ENCODE results near the gene SIK3.
"Not testable (repeated sequence)": the region's sequence is repeated elsewhere in the genome, so short reads cannot be mapped to it uniquely, and the experiment has no call there.

SIK3 gene

DNA sequence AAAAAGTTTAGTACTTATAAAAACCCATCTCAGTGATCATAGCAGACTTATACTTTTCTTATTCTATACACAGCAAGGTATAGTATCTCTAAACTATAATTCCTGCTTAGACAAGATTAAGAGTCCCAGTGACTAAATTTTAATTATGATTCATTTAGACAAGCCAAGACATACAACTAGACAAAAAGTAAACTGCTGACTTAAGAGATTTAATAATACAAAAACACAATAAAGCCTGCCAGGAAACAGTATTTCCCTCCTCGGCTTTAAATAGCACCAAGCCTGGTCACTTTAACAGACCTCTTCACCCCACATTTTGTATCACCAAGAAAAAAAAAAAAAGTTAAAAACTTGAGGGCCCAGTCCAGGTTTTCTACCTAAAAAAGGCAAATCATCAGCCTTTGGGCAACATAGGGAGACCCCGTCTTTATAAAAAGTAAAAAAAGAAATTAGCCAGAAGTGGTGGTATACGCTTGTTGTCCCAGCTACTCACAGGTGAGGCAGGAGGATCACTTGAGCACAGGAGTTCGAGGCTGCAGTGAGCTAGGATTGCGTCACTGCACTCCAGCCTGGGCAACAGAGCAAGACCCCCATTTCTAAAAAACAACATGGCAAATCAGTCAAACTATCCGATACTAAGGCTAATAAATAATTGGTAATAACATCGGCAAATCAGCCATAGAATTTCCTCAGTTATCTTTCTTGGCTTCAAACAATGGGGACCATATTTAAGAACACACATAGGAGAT lies 53.8 kb downstream of the SIK3 start:
- DNase-seq = no peak

DNA sequence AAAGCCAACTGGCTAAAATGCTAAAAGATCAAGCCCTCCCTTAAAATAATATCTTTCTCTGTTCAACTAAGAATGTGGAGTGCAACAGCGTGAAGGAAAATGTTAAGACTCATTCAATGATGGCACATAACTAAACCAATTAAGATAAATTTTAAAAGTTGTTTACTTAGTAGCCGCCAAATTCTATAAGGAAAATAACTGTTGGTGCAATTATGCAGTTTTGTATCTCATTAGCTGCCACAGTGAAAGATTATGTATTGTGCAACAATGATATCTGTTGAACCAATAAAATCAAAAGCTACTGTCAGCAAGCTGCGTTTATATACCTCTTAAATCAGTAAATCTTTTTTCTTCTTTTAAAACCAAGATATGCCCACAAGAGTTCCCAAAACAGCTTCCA lies 55.5 kb downstream of the SIK3 start:
- DNase-seq = no peak

- peak; percentile 35 for DNase-seq
Measured at GRCh38 chr11:117039900-117040299, 58.3 kb downstream of the SIK3 start.

DNA sequence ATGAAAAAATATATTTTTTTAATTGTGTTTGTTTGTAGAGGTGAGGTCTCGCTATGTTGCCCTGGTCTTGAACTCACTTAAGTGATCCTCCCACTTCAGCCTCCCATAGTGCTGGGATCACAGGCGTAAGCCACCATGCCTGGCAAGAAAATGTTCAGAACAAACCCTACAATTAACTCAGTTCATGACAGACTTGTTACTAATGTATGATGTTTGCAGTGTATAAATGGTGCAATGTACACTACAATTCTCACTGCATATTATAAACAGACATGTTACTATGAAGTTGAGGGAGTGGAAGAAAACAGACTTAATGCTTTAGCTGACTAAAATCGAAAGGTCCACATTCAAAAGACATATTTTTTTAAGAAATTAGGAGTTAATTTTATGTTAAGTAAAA lies 59.0 kb downstream of the SIK3 start:
- DNase-seq = no peak

DNA sequence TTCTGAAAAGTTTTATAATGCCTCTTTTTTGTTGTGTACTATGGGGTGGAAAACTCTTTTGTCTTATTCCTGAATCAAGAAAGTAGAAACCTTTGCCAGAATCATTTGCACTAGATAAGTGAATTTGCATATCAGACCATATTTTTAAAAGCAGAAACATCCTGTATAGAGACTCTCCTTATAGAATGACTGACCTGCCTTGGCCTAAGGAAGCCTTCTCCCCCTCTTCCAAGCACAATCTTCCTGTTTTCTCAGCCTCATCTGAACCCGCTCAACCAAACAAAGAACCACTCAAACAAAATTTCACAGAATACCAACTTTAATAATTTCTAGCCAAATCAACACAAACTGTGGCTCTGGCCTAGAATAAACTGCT lies 60.3 kb downstream of the SIK3 start:
- DNase-seq = no peak

- DNase-seq = no peak
Measured at GRCh38 chr11:117037279-117037974, 60.8 kb downstream of the SIK3 start.

- no peak for DNase-seq
Measured at GRCh38 chr11:117034901-117035300, 63.3 kb downstream of the SIK3 start.

DNA sequence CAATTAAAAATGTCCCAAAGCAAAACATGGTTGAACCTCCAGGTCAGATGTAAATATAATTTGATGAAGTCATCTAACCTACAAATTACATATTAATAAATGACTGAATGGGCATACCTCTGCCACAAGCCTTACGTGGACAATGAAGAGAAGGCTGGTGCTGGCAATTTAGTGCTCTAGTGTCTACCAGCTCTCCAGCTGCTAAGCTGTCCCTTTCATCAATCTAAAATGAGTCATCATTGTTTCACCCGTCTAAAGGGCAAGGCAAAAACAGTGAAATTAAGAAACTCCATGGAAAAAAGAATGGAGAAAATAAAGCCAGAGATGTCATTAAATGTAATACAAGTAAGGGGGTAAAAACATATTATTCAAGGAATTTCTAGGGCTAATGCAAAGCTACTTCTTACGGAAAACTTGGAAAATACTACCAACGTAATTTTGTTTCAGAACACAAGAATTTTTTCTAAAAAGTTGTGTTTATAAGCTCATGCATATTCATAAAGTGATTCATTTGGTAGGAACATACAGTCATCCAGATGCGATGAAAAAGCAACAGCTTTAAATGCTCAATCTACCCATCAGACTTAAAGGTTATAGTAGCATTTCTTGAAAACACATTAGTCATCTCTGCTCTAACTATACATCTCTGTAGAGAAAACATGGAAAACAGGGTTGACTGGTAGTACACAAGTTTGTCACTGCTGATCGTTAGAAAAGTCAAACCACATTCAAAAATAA lies 71.5 kb downstream of the SIK3 start:
- DNase-seq = no peak

- DNase-seq = not testable (repeated sequence)
Measured at GRCh38 chr11:117023707-117024106, 74.5 kb downstream of the SIK3 start.

DNA sequence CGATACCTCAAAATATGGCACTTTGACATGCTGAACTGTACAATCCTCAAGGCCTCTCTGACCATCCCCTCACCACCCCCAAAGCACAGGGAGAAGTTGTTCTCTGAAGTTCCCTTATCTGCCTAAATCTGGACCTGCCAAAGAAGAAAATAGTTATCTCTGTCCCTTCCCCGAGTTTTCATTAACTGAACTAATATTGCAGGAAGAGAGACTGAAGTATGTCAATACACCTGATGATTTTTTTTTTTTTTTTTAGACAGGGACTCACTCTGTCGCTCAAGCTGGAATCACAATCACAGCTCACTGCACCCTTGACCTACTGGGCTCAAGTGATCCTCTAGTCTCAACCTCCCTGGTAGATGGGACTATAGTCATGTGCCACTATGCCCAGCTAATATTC lies 75.0 kb downstream of the SIK3 start:
- no peak for DNase-seq

DNA sequence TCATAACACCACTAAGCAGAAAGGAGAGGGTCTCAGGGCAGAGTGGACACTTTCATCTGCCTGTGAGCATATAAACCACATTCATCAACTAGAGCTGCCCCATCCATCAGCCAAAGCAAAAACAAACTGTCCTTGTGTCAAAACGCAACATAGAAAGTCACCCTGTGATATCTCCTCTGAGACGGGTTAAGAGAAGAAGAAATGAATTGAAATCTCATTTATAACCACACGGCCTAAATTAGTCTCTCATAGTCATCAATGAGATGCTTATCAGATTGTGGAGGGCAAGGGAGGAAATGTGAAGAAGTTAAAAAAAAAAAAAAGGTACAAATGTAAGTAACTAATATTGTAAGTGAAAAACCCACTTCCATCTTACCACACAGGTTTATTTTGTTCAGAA lies 75.7 kb downstream of the SIK3 start:
- DNase-seq = no peak

GRCh38 chr11:117020869-117021564 lies 77.2 kb downstream of the SIK3 start:
- DNase-seq = no peak

GRCh38 chr11:117020287-117020686 lies 77.9 kb downstream of the SIK3 start:
- DNase-seq = peak; percentile 61

DNA sequence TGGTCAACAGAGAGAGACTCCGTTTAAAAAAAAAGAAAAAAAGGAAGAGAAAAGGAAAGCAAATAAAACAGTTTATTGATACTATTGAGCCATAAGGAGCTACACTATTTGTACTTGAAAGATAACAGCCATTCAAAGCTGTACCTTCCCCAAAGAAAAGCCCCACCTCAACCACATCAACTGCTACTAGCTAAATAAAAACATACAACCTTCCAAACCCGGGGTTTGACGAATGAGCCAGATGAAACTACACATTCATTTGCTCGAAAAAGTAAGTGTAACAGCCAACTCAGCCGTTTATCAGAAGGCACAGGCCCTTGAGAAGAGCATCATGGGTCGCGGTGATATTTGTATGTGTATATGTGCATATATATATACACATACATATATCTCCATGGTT lies 78.4 kb downstream of the SIK3 start:
- no peak for DNase-seq

GRCh38 chr11:117017456-117017855 lies 80.8 kb downstream of the SIK3 start:
- DNase-seq = no peak

DNA sequence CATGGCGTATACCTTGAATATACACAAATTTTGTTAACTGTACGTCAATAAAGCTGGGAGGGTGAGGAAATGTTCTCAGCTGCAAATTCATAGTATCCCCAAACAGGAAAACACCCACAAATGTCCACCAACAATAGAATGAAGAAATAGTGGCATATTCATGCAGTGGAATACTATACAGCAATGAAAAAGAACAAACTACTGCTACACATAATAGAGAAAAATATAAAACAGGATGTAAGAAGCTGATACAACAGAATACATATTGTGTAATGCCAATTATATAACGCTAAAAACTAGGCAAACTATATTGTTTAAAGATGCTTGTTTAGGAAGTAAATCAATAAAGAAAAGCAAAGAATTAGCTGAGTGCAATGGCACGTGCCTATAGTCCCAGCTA lies 81.5 kb downstream of the SIK3 start:
- no peak for DNase-seq

- no peak for DNase-seq
Measured at GRCh38 chr11:117016246-117016645, 82.0 kb downstream of the SIK3 start.

DNA sequence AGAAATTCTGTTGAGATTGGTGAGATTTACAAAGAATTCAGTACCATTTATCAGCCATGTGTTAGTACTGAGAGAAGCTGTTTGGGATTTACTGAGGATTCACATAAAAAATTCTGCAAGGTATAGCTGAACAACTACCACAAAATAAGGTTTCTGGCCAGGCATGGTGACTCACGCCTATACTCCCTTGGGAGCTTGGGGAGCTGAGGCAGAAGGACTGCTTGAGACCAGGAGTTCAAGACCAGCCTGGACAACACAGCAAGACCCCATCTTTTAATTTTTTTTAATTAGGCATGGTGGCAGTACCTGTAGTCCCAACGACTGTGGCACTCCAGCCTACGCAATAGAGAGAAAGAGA lies 86.7 kb downstream of the SIK3 start:
- peak; percentile 40 for DNase-seq

- DNase-seq = no peak
Measured at GRCh38 chr11:117010808-117011540, 87.3 kb downstream of the SIK3 start.

GRCh38 chr11:117009905-117010605 lies 88.2 kb downstream of the SIK3 start:
- no peak for DNase-seq

- DNase-seq = no peak
Measured at GRCh38 chr11:117005758-117006157, 92.5 kb downstream of the SIK3 start.
